NB4 (cell line): ENCODE measurements around the gene AFAP1.

Experiments
- DNase-seq: peaks from one replicate; pipeline ENCODE4 v3.0.0; 2010; ENCODE audit warnings: low read depth
- H3K4me3 ChIP-seq: one replicate; pipeline ENCODE4 v1.5.1; 2011; ENCODE audit warnings: mild to moderate bottlenecking, low read depth, low read length, moderate library complexity
- CTCF ChIP-seq: IDR thresholded peaks from one replicate; pipeline ENCODE4 v1.5.1; 2012; ENCODE audit warnings: low read depth, low read length
- MAX ChIP-seq: IDR thresholded peaks from 2 replicates; pipeline ENCODE4 v1.6.1; 2011; ENCODE audit warnings: low read depth, low read length
- MYC ChIP-seq: IDR thresholded peaks from 2 replicates; pipeline ENCODE4 v1.6.1; 2011; ENCODE audit warnings: low read depth, low read length
- POLR2A ChIP-seq: IDR thresholded peaks from 2 replicates; pipeline ENCODE4 v1.6.1; 2011; ENCODE audit warnings: mild to moderate bottlenecking; ENCODE audit not compliant: insufficient read length; ENCODE audit errors: extremely low read depth

The AFAP1 gene

GRCh38 chr4:7801641-7802040 is 138.0 kb downstream of the AFAP1 start:
- no peak overlapping the region for H3K4me3 ChIP-seq
- TF ChIP-seq MAX = no peak
- no peak for TF ChIP-seq POLR2A
- no peak for TF ChIP-seq MYC
- TF ChIP-seq CTCF = no peak
- no peak for DNase-seq

- H3K4me3 ChIP-seq = no peak overlapping the region
- TF ChIP-seq MAX = no peak
- no peak for TF ChIP-seq CTCF
- no peak for TF ChIP-seq MYC
- no peak for TF ChIP-seq POLR2A
- DNase-seq = no peak
These were observed 138.7 kb downstream of the AFAP1 start for GRCh38 chr4:7801001-7801400.

- DNase-seq = no peak
- no peak overlapping the region for H3K4me3 ChIP-seq
- TF ChIP-seq MYC = no peak
- TF ChIP-seq CTCF = no peak
- no peak for TF ChIP-seq POLR2A
- TF ChIP-seq MAX = no peak
These were observed 139.3 kb downstream of the AFAP1 start for GRCh38 chr4:7800410-7800809.

- no peak overlapping the region for H3K4me3 ChIP-seq
- TF ChIP-seq MYC (no peak), POLR2A (no peak), MAX (no peak), CTCF (no peak)
- DNase-seq = no peak
These were observed 139.9 kb downstream of the AFAP1 start for GRCh38 chr4:7799736-7800135.

GRCh38 chr4:7799306-7799705 is 140.4 kb downstream of the AFAP1 start:
- no peak for DNase-seq
- no peak for TF ChIP-seq CTCF
- no peak for TF ChIP-seq MYC
- no peak for TF ChIP-seq MAX
- no peak for TF ChIP-seq POLR2A
- no peak overlapping the region for H3K4me3 ChIP-seq
